Vagina (tissue), 2 donors: ENCODE data around the gene SGCD. TPM values are rescaled to one million over a fixed set of nuclear protein-coding genes. Genes with fewer than 3 reads are reported as not detected.

Experiments
- DNase-seq, 2 donors: peaks; one replicate each; pipeline ENCODE4 v3.0.0-alpha.2; 2017; ENCODE audit errors: extremely low spot score in 2 of 2
- H3K27ac ChIP-seq: fragments of 200-600 bp; sonication (generic); one replicate; pipeline ENCODE4 v1.5.1; 2019
- H3K27me3 ChIP-seq: fragments of 200-600 bp; sonication (generic); one replicate; pipeline ENCODE4 v1.5.1; 2019
- H3K36me3 ChIP-seq, 2 donors: fragments of 200-600 bp; sonication (generic); one replicate each; pipeline ENCODE4 v1.5.1; 2017 to 2019
- H3K4me1 ChIP-seq: fragments of 200-600 bp; sonication (generic); one replicate; pipeline ENCODE4 v1.5.1; 2019
- H3K4me3 ChIP-seq, 2 donors: fragments of 200-600 bp; sonication (generic); 1 replicate in 1 of 2; 2 replicates in 1 of 2; pipeline ENCODE4 v1.5.1; 2016 to 2019
- H3K9me3 ChIP-seq: fragments of 200-600 bp; sonication (generic); one replicate; pipeline ENCODE4 v1.5.1; 2019
- CTCF ChIP-seq, 3 experiments: fragments of 450-650 bp in 2 of 3; fragments of 200-600 bp in 1 of 3; sonication (generic) in 1 of 3; IDR thresholded peaks; one replicate each; pipeline ENCODE4 v1.5.1; 2017 to 2019; ENCODE audit warnings: antibody characterized with exemption in 3 of 3, mild to moderate bottlenecking in 2 of 3, moderate library complexity in 2 of 3
- POLR2A ChIP-seq, 2 donors: fragments of 450-650 bp; IDR thresholded peaks; one replicate each; pipeline ENCODE4 v1.6.1; 2017; ENCODE audit warnings: antibody characterized with exemption in 2 of 2, mild to moderate bottlenecking in 2 of 2, moderate library complexity in 2 of 2
- POLR2AphosphoS5 ChIP-seq, 2 donors: sonication (generic); formaldehyde crosslinking; IDR thresholded peaks; one replicate each; pipeline ENCODE4 v1.9.0; 2017; ENCODE audit warnings: antibody characterized with exemption in 2 of 2, mild to moderate bottlenecking in 2 of 2, low read depth in 1 of 2; ENCODE audit not compliant: insufficient read depth in 1 of 2
- intact Hi-C: fragments of 100-400 bp; cut with DNase I; formaldehyde crosslinking; loops from one replicate; pipeline ENCODE4 v1.15.1; 2023
- total RNA-seq: library from RNA; depleted of rRNA; stranded (reverse); fragments of >200 nt; gene quantifications from one replicate; pipeline ENCODE4 v1.2.3, GENCODE V29; 2016

SGCD gene
- total RNA-seq, 1 donor from 2014 or later: 6.9 TPM

- intact Hi-C loops: no loop called here
- Histone ChIP-seq H3K27ac (no peak overlapping the region), H3K9me3 (no peaks in the 10 kb centered on the region), H3K4me1 (no peaks in the 10 kb centered on the region), H3K27me3 (no peaks in the 10 kb centered on the region), H3K4me3 (no peak overlapping the region), H3K36me3 (no peaks in the 10 kb centered on the region)
- DNase-seq: no peak
- TF ChIP-seq POLR2A (IDR thresholded peaks at IDR 0.05) (no peak), POLR2AphosphoS5 (IDR thresholded peaks at IDR 0.05; ENCODE audit: insufficient read depth in 1 of 2, low read depth in 1 of 2) (no peak), CTCF (IDR thresholded peaks at IDR 0.05) (no peak)
Measured at GRCh38 chr5:156515803-156516360, 188.9 kb downstream of the SGCD start.

DNA sequence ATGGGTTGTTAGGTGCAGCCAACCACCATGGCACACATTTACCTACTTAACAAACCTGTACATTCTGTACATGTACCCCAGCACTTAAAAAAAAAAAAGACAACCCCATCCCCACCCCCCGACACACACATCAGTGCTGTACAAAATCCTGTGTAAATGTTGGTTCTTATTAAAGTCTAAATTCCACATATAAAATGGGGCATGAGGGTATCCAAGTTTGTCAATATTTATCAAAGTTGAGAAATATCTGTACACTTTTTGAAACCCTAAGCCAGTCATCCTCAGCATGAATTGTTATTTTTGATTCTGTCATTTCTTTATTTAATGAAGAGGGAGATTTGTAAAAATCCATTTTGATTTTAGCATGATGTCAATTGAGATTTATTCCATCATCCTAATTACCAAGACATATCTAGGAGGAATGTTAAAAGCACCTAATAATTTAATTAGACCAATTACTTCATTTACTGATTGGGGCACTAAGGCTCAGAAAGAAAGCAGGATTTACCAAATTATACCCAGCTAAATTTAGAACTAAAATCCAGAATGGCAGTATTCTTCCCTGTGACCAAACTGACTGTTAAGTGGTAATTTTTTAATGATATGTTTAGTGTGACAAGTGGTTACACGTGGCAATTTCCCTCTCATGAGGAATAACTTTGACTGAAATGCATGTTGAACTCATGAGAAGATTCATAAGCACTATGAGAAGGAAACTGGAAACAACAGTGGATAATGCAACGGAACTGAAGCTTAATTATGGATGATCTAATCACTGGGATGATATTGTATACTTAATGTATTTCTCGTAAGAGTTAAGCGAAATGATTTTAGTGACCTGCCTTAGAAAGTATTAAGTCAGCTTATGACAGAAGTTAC is 195.9 kb downstream of the SGCD start:
- H3K9me3 ChIP-seq: no peaks in the 10 kb centered on the region
- H3K4me3 ChIP-seq: no peak overlapping the region
- no peak for DNase-seq
- H3K27me3 ChIP-seq: no peaks in the 10 kb centered on the region
- H3K4me1 ChIP-seq: no peaks in the 10 kb centered on the region
- intact Hi-C loops: no loop called here
- H3K36me3 ChIP-seq: no peaks in the 10 kb centered on the region
- H3K27ac ChIP-seq: no peak overlapping the region
- no peak for TF ChIP-seq POLR2A (IDR thresholded peaks at IDR 0.05)
- TF ChIP-seq POLR2AphosphoS5 (IDR thresholded peaks at IDR 0.05; ENCODE audit: insufficient read depth in 1 of 2, low read depth in 1 of 2): no peak
- no peak for TF ChIP-seq CTCF (IDR thresholded peaks at IDR 0.05)

DNA sequence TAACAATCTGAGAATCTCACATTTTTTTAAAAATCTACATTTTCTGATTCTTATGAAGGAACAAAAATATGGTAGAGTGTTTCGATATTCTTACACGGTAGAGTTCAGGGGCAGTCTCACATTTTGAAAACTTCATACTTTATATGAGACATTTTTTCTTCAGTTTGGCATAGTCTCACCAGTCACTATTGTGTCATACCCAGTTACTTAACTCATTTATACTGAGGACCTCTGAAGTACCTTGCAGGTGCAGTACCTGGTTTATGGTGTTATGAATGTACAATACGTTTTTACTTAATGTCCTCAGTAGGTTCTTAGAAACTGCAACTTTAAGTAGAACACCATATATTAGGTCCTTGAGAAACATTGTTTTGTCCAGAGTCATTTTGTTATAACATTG is 196.6 kb downstream of the SGCD start:
- H3K9me3 ChIP-seq: no peaks in the 10 kb centered on the region
- intact Hi-C loops: no loop called here
- no peaks in the 10 kb centered on the region for H3K36me3 ChIP-seq
- no peaks in the 10 kb centered on the region for H3K27me3 ChIP-seq
- H3K4me3 ChIP-seq: no peak overlapping the region
- TF ChIP-seq POLR2A (IDR thresholded peaks at IDR 0.05) (no peak), POLR2AphosphoS5 (IDR thresholded peaks at IDR 0.05; ENCODE audit: insufficient read depth in 1 of 2, low read depth in 1 of 2) (no peak), CTCF (IDR thresholded peaks at IDR 0.05) (no peak)
- DNase-seq: no peak
- no peaks in the 10 kb centered on the region for H3K4me1 ChIP-seq
- no peak overlapping the region for H3K27ac ChIP-seq

GRCh38 chr5:156526081-156526925 is 199.3 kb downstream of the SGCD start:
- no peak overlapping the region for H3K27ac ChIP-seq
- intact Hi-C loops: no loop called here
- H3K9me3 ChIP-seq: no peaks in the 10 kb centered on the region
- no peaks in the 10 kb centered on the region for H3K27me3 ChIP-seq
- DNase-seq: no peak
- H3K4me3 ChIP-seq: no peak overlapping the region
- no peaks in the 10 kb centered on the region for H3K4me1 ChIP-seq
- no peaks in the 10 kb centered on the region for H3K36me3 ChIP-seq
- TF ChIP-seq CTCF (IDR thresholded peaks at IDR 0.05): no peak
- TF ChIP-seq POLR2A (IDR thresholded peaks at IDR 0.05): no peak
- no peak for TF ChIP-seq POLR2AphosphoS5 (IDR thresholded peaks at IDR 0.05; ENCODE audit: insufficient read depth in 1 of 2, low read depth in 1 of 2)
